Stimulated activated CD8-positive, alpha-beta memory T cell treated with anti-CD3 and anti-CD28 coated beads, Interleukin-7, amount 100 ng/mL, for 1 hour (primary cell): Measurements from ENCODE around the gene TAS2R14.

Experiments
- DNase-seq, 2 donors: peaks; one replicate each; pipeline ENCODE4 v3.0.0-alpha.2; 2020; ENCODE audit warnings: low read depth in 2 of 2

The TAS2R14 gene

DNA sequence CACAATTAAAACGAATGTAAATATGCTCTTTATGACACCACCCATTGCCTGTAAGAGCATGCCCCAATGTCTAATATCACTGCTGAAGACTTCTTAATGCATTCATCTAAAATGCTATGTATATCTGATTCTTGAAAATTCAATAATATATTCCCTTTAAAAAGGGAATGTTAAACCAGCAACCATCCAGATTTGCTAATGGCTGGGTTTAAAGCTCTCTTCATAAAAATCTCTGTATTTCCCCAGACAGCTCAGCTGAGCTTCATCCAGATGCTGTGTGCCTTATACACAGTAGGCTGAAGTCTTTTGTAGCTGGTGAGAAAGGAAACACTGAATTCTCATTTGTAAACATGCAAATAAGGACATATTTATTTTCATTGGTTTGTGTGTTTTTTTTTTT lies at the start of gene TAS2R14:
TSS of gene TAS2R14 (minus strand) at position 101 of the 400 bp plus-strand sequence. CDS start at position 45, 56 bp downstream.
- DNase-seq, result no peak

GRCh38 chr12:10986812-10987211 lies 47.7 kb upstream of the TAS2R14 start, which contains the start of gene TAS2R50:
Gene TAS2R50, minus strand, starts transcription at chr12:10986912. Its CDS starts 52 bp downstream, at chr12:10986860.
- no peak for DNase-seq

GRCh38 chr12:10982244-10982643 lies 43.2 kb upstream of the TAS2R14 start:
- no peak for DNase-seq

GRCh38 chr12:10974965-10975364 lies 35.9 kb upstream of the TAS2R14 start:
- DNase-seq, result no peak

GRCh38 chr12:10968765-10969456 lies 29.8 kb upstream of the TAS2R14 start:
- DNase-seq, result no peak

DNA sequence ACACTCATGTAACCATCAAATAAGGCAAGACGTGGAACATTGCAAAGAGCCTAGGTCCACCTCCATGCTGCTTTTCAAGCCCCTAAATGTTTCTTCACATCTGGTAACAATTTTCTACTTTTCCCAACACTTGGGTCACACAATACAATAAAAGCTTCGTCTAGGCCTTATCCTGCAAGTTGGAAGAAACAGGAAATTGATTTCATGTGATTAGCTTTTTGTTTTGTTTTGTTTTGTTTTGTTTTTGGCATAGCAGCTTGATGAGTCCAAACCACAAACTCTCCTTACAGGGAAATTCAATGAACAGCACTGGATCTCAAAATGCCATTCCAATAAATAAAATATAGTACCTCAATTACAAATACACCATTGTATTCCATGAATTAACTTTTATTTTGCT lies 28.3 kb upstream of the TAS2R14 start:
- no peak for DNase-seq

- no peak for DNase-seq
These were observed 27.3 kb upstream of the TAS2R14 start for GRCh38 chr12:10966314-10966713.

DNA sequence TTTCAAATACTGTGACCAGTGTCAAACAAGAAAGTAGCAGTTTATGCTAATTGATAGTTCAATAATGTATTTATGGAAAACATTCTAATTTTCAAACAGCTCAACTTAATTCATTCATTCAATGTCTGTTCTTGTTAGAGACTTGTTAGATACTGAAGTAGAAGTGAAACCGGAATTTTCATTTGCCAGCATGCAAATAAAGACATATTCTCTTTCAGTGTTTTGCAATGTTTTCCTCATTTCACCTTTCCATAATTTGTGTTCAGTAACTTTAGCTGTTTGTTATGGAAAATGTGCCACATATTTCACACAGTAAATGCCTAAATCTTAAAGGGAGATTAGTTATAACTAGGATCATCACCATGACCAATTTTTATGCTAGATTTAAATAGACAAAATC lies 26.4 kb upstream of the TAS2R14 start:
- no peak for DNase-seq

- no peak for DNase-seq
These were observed 21.1 kb upstream of the TAS2R14 start for GRCh38 chr12:10960211-10960610.

DNA sequence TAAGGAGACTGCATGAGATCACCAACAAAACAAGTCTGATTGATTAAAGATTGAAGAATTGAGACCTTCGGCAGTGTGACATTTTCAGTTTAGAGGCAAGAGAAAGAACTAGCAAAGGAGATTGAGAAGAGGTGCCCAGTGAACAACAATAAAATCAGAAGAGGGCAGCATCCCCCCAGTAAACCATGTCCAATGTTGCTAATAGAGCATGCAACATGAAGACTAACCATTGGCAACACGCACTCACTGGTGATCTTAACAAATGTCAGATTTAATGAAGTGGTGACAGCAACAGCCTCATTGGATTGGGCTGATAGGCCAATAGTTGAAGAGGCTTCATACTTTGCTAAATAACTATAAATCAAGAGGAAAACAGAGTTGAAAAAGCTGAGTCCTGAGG lies 20.7 kb upstream of the TAS2R14 start:
- no peak for DNase-seq

DNA sequence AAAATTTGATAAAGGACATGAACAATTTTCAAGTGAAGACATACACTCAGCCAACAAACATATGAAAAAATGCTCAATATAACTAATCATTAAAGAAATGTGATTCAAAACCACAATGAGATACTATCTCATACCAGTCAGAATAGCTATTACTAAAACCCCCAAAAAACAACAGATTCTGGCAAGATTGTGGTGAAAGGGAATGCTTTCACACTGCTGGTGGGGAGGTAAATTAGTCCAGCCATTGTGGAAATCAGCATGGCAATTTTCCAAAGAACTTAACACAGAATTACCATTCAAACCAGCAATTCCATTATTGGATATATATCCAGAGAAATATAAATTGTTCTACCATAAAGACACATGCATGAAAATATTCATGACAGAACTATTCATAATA lies 18.7 kb upstream of the TAS2R14 start:
- no peak for DNase-seq

- no peak for DNase-seq
These were observed 17.0 kb upstream of the TAS2R14 start for GRCh38 chr12:10956085-10956484.

- no peak for DNase-seq
These were observed 13.6 kb upstream of the TAS2R14 start for GRCh38 chr12:10952645-10953044.

DNA sequence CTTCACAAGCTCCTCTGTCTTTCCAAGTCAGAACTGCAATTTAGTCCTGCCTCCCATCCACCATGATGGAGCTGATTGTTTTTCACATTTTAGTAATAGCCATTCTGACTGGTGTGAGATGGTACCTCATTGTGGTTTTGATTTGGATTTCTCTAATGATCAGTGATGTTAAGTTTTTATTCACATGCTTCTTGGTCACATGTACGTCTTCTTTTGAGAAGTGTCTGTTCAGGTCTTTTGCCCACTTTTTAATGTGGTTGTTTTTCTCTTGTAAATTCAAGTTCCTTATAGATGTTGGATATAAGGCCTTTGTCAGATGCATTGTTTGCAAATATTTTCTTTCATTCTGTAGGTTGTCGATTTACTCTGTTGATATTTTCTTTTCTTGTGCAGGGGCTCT lies 4.1 kb upstream of the TAS2R14 start:
- DNase-seq, result no peak

- DNase-seq, result no peak
These were observed 3.0 kb upstream of the TAS2R14 start for GRCh38 chr12:10941916-10942607.

GRCh38 chr12:10941369-10941768 lies 2.3 kb upstream of the TAS2R14 start:
- DNase-seq, result no peak

GRCh38 chr12:10940389-10940788 lies 1.3 kb upstream of the TAS2R14 start:
- DNase-seq, result no peak

- no peak for DNase-seq
These were observed 2.6 kb downstream of the TAS2R14 start for GRCh38 chr12:10936506-10936905.

GRCh38 chr12:10928746-10929286 lies 10.2 kb downstream of the TAS2R14 start, which contains the start of gene PRH2:
Gene PRH2, plus strand, starts transcription at chr12:10929236. Its CDS starts 38 bp downstream, at chr12:10929274.
- no peak for DNase-seq

- no peak for DNase-seq
These were observed 12.8 kb downstream of the TAS2R14 start for GRCh38 chr12:10926269-10926668.

DNA sequence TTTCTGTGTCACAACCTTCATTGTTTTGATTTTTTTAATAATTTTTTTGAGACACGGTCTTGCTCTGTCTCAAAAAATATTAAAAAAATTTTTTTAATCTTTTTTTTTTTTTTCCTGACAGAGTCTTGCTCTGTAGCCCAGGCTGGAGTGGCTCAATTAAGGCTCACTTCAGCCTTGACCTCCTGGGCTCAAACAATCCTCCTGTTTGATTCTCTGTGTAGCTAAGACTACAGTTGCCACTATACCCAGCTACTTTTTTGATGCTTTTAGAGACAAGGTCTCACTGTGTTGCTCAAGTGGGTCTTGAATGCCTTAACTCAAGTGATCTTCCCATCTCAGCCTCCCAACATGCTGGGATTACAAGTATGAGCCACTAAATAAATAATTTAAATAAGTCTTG lies 19.3 kb downstream of the TAS2R14 start:
- no peak for DNase-seq

DNA sequence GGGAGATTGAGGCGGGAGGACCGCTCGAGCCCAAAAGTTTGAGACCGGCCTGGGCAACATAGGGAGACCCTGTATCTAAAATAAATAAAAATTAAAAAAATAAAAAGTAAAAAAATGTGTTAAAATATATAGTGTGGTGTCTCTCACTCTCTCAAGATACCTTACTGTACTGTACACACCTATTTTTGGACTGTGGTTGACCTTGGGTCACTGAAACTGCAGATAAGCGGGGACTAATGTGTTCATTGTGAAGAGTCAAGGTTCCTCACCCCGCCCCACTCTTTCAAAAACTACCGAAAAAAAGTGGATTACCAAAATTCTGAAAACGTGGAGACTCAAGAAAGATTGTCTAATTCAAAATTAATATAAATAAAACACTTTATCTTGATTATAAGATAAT lies 28.7 kb downstream of the TAS2R14 start:
- no peak for DNase-seq

DNA sequence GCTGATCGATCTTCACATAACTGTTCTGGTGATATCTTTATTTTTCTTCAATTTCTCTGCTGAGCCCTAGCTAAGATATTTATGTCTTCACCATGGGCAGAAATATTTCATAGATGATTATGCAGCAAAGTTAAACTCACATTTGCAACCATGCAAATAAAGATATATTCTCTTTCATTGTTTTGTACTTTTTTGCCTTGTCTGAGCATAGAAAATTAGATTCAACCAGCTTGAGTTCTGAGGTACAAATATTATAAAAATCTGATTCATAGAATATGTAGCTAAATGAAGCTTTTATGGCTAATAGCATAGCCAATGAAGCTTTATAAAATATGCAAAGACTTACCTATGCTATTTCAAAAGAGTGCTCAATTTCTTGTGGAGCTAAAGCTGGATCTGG lies 29.6 kb downstream of the TAS2R14 start, which contains the start of gene TAS2R13:
TSS of gene TAS2R13 (minus strand) at position 101 of the 400 bp plus-strand sequence. CDS start 264 bp downstream, outside the sequence.
- DNase-seq, result no peak
